GM12872 (cell line): Measurements from ENCODE around the gene SKOR1.

Experiments
- TF ChIP-seq, protein P1 (sequence below): IDR thresholded peaks from 3 replicates; pipeline ENCODE4 v1.5.1; 2011; ENCODE audit warnings: low read depth, mild to moderate bottlenecking, low read length, moderate library complexity; ENCODE audit not compliant: insufficient read depth

SKOR1 gene, protein sequence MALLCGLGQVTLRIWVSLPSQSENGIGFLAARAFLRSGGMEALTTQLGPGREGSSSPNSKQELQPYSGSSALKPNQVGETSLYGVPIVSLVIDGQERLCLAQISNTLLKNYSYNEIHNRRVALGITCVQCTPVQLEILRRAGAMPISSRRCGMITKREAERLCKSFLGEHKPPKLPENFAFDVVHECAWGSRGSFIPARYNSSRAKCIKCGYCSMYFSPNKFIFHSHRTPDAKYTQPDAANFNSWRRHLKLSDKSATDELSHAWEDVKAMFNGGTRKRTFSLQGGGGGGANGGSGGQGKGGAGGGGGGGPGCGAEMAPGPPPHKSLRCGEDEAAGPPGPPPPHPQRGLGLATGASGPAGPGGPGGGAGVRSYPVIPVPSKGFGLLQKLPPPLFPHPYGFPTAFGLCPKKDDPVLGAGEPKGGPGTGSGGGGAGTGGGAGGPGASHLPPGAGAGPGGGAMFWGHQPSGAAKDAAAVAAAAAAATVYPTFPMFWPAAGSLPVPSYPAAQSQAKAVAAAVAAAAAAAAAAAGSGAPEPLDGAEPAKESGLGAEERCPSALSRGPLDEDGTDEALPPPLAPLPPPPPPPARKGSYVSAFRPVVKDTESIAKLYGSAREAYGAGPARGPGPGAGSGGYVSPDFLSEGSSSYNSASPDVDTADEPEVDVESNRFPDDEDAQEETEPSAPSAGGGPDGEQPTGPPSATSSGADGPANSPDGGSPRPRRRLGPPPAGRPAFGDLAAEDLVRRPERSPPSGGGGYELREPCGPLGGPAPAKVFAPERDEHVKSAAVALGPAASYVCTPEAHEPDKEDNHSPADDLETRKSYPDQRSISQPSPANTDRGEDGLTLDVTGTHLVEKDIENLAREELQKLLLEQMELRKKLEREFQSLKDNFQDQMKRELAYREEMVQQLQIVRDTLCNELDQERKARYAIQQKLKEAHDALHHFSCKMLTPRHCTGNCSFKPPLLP

DNA sequence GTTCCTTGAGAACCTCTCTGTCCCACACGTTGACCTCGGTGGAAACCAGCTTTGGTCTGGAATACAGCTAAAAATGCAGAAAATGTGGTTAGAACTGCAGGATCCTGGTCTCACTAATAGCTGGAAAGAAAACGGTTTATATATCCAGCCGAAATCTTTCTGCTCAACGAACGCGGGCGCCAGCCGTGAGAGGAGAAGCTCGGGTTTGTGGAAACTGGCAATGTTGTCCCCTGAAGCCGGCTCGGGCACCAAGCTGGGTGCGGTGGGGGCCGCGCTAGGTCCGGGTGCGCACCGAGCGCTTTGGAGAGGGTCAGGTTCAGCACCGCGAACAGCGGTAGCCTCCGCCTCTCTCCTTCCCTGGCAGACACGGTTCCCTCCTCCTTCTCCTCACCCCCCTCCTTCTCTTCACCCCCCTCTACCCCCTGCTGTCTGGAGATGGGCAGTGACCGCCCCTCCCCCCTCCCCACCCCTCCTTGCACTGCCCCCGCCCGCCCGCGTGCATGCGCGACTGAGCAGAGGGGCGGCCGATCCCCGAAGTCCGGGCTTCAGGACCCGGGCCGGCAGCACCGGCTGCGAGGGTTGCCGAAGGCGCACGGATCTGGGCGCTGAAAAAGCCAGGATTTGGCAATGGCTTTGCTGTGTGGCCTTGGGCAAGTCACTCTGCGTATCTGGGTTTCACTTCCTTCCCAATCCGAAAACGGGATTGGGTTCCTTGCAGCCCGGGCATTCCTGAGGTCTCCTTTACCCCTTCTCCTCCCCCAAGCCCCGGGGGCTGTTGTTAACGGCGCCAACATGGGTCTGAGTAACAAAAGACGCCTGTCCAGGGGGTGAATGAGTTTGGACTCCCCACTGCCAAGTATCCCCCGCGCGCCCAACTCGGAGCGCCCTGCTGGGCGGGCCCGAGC, at the start of gene SKOR1:
SKOR1 (plus strand) TSS at position 534 of the 905 bp plus-strand sequence; CDS start at position 628, 94 bp downstream.
- TF ChIP-seq, protein P1, sequence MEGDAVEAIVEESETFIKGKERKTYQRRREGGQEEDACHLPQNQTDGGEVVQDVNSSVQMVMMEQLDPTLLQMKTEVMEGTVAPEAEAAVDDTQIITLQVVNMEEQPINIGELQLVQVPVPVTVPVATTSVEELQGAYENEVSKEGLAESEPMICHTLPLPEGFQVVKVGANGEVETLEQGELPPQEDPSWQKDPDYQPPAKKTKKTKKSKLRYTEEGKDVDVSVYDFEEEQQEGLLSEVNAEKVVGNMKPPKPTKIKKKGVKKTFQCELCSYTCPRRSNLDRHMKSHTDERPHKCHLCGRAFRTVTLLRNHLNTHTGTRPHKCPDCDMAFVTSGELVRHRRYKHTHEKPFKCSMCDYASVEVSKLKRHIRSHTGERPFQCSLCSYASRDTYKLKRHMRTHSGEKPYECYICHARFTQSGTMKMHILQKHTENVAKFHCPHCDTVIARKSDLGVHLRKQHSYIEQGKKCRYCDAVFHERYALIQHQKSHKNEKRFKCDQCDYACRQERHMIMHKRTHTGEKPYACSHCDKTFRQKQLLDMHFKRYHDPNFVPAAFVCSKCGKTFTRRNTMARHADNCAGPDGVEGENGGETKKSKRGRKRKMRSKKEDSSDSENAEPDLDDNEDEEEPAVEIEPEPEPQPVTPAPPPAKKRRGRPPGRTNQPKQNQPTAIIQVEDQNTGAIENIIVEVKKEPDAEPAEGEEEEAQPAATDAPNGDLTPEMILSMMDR: no peak

DNA sequence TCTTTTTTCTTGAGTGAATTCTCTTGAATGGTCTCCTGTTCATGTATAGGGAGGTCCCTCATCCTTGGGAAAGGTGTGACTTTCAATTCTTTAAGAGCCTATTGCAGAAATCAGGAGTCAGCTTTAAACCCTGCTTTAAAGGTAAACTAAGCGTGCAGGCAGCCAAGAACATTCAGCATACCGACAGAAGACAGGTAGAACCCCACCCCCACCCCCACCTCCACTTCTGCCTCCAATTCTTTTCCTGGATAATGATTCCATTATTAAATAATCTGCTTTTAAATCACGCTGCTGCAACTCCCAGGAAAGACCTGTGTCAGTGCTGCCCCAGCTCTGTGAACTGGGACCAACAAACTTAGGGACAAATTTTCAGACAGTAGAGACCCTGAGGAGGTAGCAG, 49.3 kb upstream of the SKOR1 start:
- TF ChIP-seq, protein P1: no peak

DNA sequence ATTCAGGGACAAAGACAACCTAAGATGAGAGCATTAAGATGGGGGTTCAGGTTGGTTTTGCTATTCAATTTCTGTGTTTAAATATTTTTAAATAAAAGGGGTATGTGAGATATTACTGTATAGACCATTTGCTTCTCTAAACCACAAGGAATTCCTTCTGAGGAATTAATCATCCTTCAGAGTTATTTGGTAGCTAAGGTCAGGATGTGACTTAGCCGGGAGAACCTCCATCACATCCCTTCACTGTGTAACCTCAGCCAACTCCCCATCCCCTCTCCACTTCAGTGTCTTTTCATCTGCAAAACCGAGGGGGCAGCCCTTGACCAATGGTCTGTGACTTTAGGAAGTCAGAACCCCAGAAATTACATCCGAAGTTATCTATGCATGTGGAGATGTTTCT, 48.7 kb upstream of the SKOR1 start:
- TF ChIP-seq, protein P1: no peak

DNA sequence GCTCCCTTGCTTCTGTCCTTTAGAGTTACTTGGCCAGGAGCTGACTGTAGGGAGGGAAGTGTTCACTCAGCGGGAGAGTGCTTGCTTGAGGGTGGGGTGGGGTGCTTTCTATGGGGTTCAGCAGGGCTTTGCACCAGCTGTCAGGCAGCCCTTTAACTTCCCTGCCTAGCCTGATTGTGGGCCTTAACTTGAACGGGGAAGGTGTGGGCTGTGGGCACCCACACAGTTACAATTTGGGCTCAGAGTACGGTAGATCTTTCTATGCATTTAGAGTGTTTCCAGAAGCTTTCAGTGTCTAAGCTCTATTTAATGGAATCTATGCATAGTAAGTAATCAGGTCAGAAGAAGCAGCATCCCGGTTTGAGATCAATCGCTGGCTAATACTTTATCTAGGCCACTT, 48.2 kb upstream of the SKOR1 start:
- TF ChIP-seq, protein P1: no peak

DNA sequence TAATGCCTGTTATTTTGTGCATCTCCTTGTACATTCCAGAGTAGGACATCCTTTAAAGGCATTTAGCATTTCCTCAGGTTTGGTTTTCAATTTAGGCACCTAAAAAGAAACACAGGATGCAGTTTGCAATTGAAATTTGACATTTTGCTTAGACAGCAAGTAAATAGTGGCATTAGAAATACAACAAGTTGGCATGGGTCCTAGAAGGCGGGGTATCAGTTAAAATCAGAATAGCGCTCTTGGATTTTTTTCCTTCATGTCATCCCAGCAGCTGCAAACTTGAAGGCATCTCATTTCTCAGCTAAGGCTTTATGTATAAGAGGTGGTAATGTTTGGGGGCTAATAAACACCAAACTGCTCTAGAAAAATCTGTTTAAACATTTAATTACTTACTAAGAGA, 47.5 kb upstream of the SKOR1 start:
- TF ChIP-seq, protein P1: no peak

DNA sequence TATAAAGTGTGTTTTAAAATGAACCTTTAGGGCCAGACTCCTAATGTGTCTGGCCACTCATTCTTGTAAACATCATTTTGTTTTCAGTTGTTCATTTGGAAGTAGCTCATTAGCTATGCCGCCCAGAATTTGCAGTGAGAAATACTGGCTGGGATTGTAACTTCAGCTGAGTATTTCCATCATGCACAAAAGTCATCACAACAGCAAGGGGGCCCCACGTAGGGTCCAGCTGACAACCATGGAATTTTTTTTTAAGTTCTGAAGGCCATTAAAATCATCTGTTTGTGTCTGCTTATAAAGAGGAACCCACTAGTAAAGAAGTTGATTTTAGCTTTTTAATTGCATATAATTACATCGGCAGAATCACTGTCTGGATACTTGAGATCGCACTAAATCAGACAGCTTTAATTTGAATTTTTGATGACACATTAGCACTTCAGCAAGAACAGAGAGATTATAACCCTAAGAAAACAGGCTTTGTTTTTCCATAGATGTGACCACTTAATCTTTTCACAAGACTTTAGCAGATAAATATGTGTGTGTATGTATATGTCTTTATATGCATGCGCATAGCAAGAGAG, 46.3 kb upstream of the SKOR1 start:
- TF ChIP-seq, protein P1: no peak
